Transverse colon (tissue), 4 donors: Measurements from ENCODE around the gene DISC1. TPM values are rescaled to one million over a fixed set of nuclear protein-coding genes. Genes with fewer than 3 reads are reported as not detected.

Source experiments
- DNase-seq: peaks from one replicate; pipeline ENCODE4 v3.0.0-alpha.2; 2019
- H3K27ac ChIP-seq, 4 donors: fragments of 200-600 bp; sonication (generic); 2 replicates each; pipeline ENCODE4 v1.5.1; 2016 to 2018; ENCODE audit warnings: inconsistent platforms in 4 of 4
- H3K27me3 ChIP-seq: fragments of 200-600 bp; sonication (generic); 2 replicates; pipeline ENCODE4 v1.5.1; 2017; ENCODE audit warnings: inconsistent platforms
- H3K36me3 ChIP-seq, 4 donors: fragments of 200-600 bp; sonication (generic); 2 replicates each; pipeline ENCODE4 v1.5.1; 2017 to 2019; ENCODE audit warnings: inconsistent platforms in 4 of 4
- H3K4me1 ChIP-seq, 4 donors: fragments of 200-600 bp; sonication (generic); 2 replicates each; pipeline ENCODE4 v1.5.1; 2017 to 2020; ENCODE audit warnings: inconsistent platforms in 4 of 4
- H3K4me3 ChIP-seq, 4 donors: fragments of 200-600 bp; sonication (generic); 1 replicate in 1 of 4; 2 replicates in 3 of 4; pipeline versions ENCODE4 v1.5.1 to v1.6.1; 2017 to 2019; ENCODE audit warnings: inconsistent platforms in 4 of 4
- H3K9me3 ChIP-seq, 2 donors: fragments of 200-600 bp; sonication (generic); 2 replicates each; pipeline ENCODE4 v1.5.1; 2017 to 2019; ENCODE audit warnings: inconsistent platforms in 2 of 2
- CTCF ChIP-seq, 5 experiments: fragments of 200-600 bp in 3 of 5; fragments of 450-650 bp in 2 of 5; sonication (generic) in 3 of 5; IDR thresholded peaks; 1 replicate in 2 of 5; 2 replicates in 3 of 5; pipeline ENCODE4 v1.5.1; 2016 to 2017; ENCODE audit warnings: antibody characterized with exemption in 5 of 5, inconsistent platforms in 3 of 5, mild to moderate bottlenecking in 2 of 5, moderate library complexity in 1 of 5
- EP300 ChIP-seq: sonication (generic); formaldehyde crosslinking; IDR thresholded peaks from one replicate; pipeline ENCODE4 v1.6.1; 2017; ENCODE audit warnings: antibody characterized with exemption, low read depth
- POLR2A ChIP-seq: fragments of 450-650 bp; IDR thresholded peaks from one replicate; pipeline ENCODE4 v1.6.1; 2016; ENCODE audit warnings: antibody characterized with exemption, mild to moderate bottlenecking, moderate library complexity
- POLR2AphosphoS5 ChIP-seq, 3 donors: sonication (generic); formaldehyde crosslinking; IDR thresholded peaks; one replicate each; pipeline ENCODE4 v1.6.1; 2016; ENCODE audit warnings: antibody characterized with exemption in 3 of 3
- WGBS, 2 donors: methylation state at CpG; one replicate each; pipeline ENCODE4 v1.1.5; 2018; ENCODE audit warnings: low coverage in 1 of 2; 5-methylcytosine and 5-hydroxymethylcytosine counted together
- in situ Hi-C, 4 donors: fragments of 200-750 bp; cut with MboI; loops; one replicate each; pipeline versions ENCODE4 v1.15.0 to v1.15.1; 2017; ENCODE audit warnings: low sequenced_read_pairs in 3 of 4, low pct_ligation_motif_present in 1 of 4, low pct_unique_long_range_greater_than_20kb in 1 of 4
- intact Hi-C: fragments of 100-400 bp; cut with DNase I; formaldehyde crosslinking; loops from one replicate; pipeline ENCODE4 v1.15.1; 2023; ENCODE audit warnings: low total_unique reads
- total RNA-seq, 4 donors: library from RNA; depleted of rRNA; stranded (reverse); fragments of >200 nt; gene quantifications; one replicate each; pipeline ENCODE4 v1.1.0, GENCODE V29; 2016

Gene DISC1
- total RNA-seq, 4 donors from 2014 or later, result 7.8 to 20.3 (median 11.5) TPM

- in situ Hi-C loops, result no loop called here
- no peak overlapping the region for H3K27ac ChIP-seq
- DNase-seq, result no peak
- no peaks in the 10 kb centered on the region for H3K27me3 ChIP-seq
- intact Hi-C loops, result no loop called here
- no peaks in the 10 kb centered on the region for H3K9me3 ChIP-seq
- no peaks in the 10 kb centered on the region for H3K36me3 ChIP-seq
- TF ChIP-seq POLR2AphosphoS5 (IDR thresholded peaks at IDR 0.05) (no peak), EP300 (no peak), CTCF (IDR thresholded peaks at IDR 0.05) (no peak)
- H3K4me3 ChIP-seq, result no peak overlapping the region
- no peaks in the 10 kb centered on the region for H3K4me1 ChIP-seq
- 67 to 79% methylated on average over 1 to 2 of the region's 2 CpGs for WGBS, 2 donors
These were observed 336.0 kb downstream of the DISC1 start for GRCh38 chr1:231962636-231963035.

GRCh38 chr1:231964241-231964640 is 337.7 kb downstream of the DISC1 start:
- in situ Hi-C loops (no loop called here), intact Hi-C loops (no loop called here)
- no peaks in the 10 kb centered on the region for H3K36me3 ChIP-seq
- no peaks in the 10 kb centered on the region for H3K9me3 ChIP-seq
- H3K4me3 ChIP-seq, result no peak overlapping the region
- WGBS, 2 donors, result 88% methylated on average over 2 of the region's 2 CpGs; no CpG with 5 or more reads in 1 of the 2 donors
- H3K27ac ChIP-seq, result no peak overlapping the region
- H3K4me1 ChIP-seq, result no peaks in the 10 kb centered on the region
- no peaks in the 10 kb centered on the region for H3K27me3 ChIP-seq
- TF ChIP-seq CTCF (IDR thresholded peaks at IDR 0.05) (no peak), POLR2A (no peak), EP300 (no peak), POLR2AphosphoS5 (IDR thresholded peaks at IDR 0.05) (no peak)
- no peak for DNase-seq

GRCh38 chr1:231964961-231965360 is 338.4 kb downstream of the DISC1 start:
- H3K36me3 ChIP-seq, result no peaks in the 10 kb centered on the region
- H3K27me3 ChIP-seq, result no peaks in the 10 kb centered on the region
- H3K4me3 ChIP-seq, result no peak overlapping the region
- no peaks in the 10 kb centered on the region for H3K9me3 ChIP-seq
- no peaks in the 10 kb centered on the region for H3K4me1 ChIP-seq
- intact Hi-C loops, result no loop called here
- H3K27ac ChIP-seq, result no peak overlapping the region
- in situ Hi-C loops, result no loop called here
- no peak for TF ChIP-seq EP300
- TF ChIP-seq POLR2A, result no peak
- TF ChIP-seq CTCF (IDR thresholded peaks at IDR 0.05), result no peak
- DNase-seq, result no peak

GRCh38 chr1:231965615-231966014 is 339.0 kb downstream of the DISC1 start:
- DNase-seq, result no peak

More at GRCh38 chr1:231965615-231966014, 339.0 kb downstream of the DISC1 start:
- no peaks in the 10 kb centered on the region for H3K9me3 ChIP-seq
- no peaks in the 10 kb centered on the region for H3K4me1 ChIP-seq
- no peaks in the 10 kb centered on the region for H3K36me3 ChIP-seq
- no peaks in the 10 kb centered on the region for H3K27me3 ChIP-seq
- intact Hi-C loops, result no loop called here
- no peak overlapping the region for H3K4me3 ChIP-seq
- no peak overlapping the region for H3K27ac ChIP-seq
- TF ChIP-seq POLR2AphosphoS5 (IDR thresholded peaks at IDR 0.05) (no peak), EP300 (no peak), CTCF (IDR thresholded peaks at IDR 0.05) (no peak), POLR2A (no peak)
- 78 to 100% methylated on average over 1 to 2 of the region's 2 CpGs for WGBS, 2 donors
- in situ Hi-C loops, result no loop called here
